GM04503 (cell line): ENCODE results near the gene SCFD2.

Experiments used
- DNase-seq: peaks from one replicate; pipeline ENCODE4 v3.0.0-alpha.2; 2012; ENCODE audit warnings: low read depth

The SCFD2 gene

GRCh38 chr4:52877694-52878093 lies 488.2 kb downstream of the SCFD2 start:
- no peak for DNase-seq

GRCh38 chr4:52877036-52877435 lies 488.8 kb downstream of the SCFD2 start:
- DNase-seq = no peak

DNA sequence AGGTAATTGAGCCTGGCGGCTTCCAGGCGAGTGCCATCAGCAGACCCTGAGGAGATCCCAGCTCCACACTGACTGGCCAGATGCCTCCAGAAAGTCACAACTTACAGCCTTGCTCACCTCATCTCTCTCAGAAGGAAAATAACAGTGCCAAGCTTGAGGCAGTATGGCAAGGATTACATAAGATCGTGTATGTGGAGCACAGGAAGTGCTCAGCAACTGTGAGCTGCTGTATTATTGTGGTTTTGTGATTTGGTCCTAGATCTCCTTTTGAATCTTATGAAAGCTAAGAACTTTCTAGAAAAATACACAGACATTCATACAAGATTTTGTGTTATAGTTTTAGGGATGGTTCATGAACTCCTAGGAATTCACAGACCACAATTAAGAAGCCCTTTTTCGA lies 489.8 kb downstream of the SCFD2 start:
- no peak for DNase-seq

GRCh38 chr4:52874948-52875347 lies 490.9 kb downstream of the SCFD2 start:
- DNase-seq = no peak

GRCh38 chr4:52873861-52874343 lies 492.0 kb downstream of the SCFD2 start:
- DNase-seq = no peak

GRCh38 chr4:52873191-52873590 lies 492.7 kb downstream of the SCFD2 start:
- DNase-seq = no peak

GRCh38 chr4:52870225-52870624 lies 495.6 kb downstream of the SCFD2 start:
- DNase-seq = no peak

- no peak for DNase-seq
Observed at GRCh38 chr4:52869656-52870055, 496.2 kb downstream of the SCFD2 start.

DNA sequence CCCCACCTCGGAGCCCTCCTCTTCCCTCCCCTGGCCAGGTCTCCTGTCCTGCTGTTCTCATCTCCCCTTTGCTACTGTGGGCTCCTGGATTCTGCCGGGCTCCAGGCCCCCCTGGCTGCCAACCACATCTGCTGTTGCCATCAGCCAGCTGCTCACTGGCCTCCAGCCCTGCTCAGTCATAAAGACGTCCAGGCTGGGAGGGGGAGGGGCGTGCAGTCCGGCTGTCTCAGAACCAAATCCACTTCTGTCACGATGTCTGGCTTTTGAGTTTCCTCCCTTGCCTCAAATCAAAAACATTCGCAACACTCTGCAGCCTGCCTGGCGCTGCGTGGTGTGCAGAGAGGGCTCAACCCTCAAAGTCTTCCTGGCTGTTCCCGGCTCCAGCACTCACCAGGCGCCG lies 496.7 kb downstream of the SCFD2 start:
- DNase-seq = no peak

- DNase-seq = no peak
Observed at GRCh38 chr4:52868133-52868532, 497.7 kb downstream of the SCFD2 start.

GRCh38 chr4:52867163-52867562 lies 498.7 kb downstream of the SCFD2 start:
- no peak for DNase-seq

DNA sequence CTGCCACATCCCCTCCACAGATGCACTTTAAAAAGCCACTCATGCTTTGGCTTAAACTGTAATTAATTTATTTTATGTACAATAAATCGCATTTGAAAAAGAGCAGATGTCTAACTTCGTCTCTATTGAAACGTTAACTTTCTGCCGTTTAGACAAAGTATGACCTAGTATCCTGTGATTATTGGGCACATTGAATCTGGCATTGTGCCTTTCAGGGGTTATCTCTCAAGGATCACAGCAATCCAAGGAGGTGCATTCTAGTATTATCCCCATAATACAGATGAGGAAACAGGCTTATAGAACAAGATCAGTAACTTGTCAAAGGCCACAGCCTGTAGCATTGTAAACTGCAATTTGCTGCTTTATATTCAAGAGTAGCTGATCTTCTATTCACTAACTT lies 499.1 kb downstream of the SCFD2 start:
- no peak for DNase-seq

DNA sequence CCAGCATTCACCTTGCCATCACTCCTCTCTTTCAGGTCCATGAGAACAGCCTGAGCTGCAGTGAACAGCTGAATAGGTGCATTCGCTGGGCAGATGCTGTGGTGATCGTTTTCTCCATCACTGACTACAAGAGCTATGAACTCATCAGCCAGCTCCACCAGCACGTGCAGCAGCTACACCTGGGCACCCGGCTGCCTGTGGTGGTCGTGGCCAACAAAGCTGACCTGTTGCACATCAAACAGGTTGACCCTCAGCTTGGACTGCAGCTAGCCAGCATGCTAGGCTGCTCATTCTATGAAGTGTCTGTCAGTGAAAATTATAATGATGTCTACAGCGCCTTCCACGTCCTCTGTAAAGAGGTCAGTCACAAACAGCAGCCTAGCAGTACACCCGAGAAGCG lies 500.6 kb downstream of the SCFD2 start:
- DNase-seq = no peak

DNA sequence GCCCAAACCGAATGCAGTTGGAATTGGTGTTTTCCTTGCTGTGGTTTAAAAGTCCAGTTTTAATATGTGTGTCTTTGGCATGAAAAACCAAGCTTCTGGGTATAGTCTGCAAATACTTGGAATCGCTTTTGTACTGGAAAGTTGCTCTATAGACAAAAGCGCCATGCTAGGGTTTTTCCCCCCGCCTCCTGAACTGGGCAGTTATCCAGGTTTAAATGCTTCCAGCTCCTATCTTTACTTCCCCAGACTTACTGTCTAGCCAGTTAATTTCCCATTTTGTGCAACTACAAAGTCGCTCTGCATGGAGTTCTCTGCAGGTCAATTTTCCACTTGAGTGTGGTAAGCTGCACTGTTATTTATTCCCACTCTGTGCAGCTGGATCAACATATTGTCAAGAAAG lies 501.1 kb downstream of the SCFD2 start:
- no peak for DNase-seq

- no peak for DNase-seq
Observed at GRCh38 chr4:52863324-52863723, 502.5 kb downstream of the SCFD2 start.

DNA sequence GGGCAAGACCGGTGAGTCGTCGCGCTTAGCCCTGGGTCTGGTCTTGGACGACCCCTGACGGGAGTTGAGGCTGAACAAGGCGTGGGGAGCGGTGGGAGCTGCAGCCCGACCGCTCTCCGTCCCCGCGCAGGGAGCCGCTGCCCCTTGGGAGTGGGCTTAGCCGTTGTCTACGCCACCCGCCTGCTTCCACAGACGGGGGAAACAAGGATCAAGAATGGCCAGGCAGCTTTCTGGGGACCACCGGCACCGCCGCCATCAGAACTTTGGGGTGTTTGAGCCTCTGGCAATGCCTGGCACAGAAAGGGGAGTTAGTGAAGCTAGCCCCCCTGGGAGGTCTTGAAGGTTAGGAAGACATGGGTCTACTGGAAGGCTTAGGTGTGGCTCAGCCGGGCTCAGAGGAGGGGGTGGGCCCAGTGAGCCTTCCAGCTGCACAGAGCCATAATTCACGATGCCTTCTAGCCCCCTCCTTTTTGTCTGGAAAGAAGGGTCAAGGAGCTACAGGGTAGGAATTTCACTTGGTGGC lies 503.2 kb downstream of the SCFD2 start:
- DNase-seq = no peak

GRCh38 chr4:52861879-52862616 lies 503.8 kb downstream of the SCFD2 start, which contains the start of gene RASL11B:
Gene RASL11B, plus strand, starts transcription at chr4:52862317. Its CDS starts 191 bp downstream, at chr4:52862508.
- DNase-seq = no peak

GRCh38 chr4:52861171-52861823 lies 504.6 kb downstream of the SCFD2 start:
- no peak for DNase-seq

- DNase-seq = no peak
Observed at GRCh38 chr4:52860361-52860760, 505.5 kb downstream of the SCFD2 start.

- no peak for DNase-seq
Observed at GRCh38 chr4:52856801-52857200, 509.1 kb downstream of the SCFD2 start.

GRCh38 chr4:52853351-52853750 lies 512.5 kb downstream of the SCFD2 start:
- peak; percentile 78 for DNase-seq

DNA sequence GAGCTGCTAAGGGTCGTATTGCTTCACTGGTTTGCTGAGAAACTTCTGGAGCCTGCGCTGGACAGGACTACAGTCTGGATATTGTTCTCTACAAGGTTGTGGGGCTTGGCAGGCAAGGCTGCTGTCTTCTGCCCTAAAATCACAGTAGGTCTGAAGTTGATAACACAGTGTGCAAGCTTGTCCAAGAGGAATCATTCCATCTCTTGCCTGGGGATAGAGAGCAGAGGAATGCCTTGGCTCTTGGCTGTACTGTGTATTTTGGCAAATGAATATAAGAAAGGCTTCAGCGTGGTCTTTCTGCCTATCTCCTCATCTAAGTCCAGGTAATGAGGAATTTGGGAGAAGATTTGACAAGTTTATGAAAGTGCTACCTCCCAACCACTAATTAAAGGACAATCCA lies 513.1 kb downstream of the SCFD2 start:
- no peak for DNase-seq

DNA sequence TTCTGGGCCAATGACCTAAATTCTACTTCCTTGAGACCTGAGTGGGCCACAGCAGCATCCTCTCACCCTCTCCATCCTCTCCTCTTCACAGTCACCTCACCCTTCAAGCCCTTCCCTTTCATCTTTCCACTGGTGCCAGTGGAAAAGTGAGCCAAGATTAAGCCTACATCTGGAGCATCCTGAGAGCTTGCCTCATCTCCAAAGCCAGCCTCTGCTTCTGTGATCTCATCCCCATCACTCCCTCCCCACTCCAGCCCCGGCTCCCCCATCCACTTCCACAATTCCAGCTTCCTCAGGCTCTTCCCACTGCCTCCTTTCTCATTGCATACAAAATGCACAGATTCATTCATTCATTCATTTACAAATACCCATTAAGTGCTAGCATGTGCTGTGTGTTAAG lies 513.8 kb downstream of the SCFD2 start:
- no peak for DNase-seq
